DOHH2 (cell line): ENCODE measurements around the gene SLC6A9.

Experiments used
- H3F3A ChIP-seq: fragments of 200-600 bp; sonication (generic), shearing (Covaris generic); 2 replicates; pipeline ENCODE4 v1.6.0; 2016; ENCODE audit warnings: antibody characterized with exemption, mild to moderate bottlenecking; ENCODE audit not compliant: control insufficient read depth, insufficient read depth
- H3K27ac ChIP-seq: fragments of 200-600 bp; sonication (generic); 2 replicates; pipeline ENCODE4 v1.5.1; 2014; ENCODE audit warnings: low read depth, mild to moderate bottlenecking, low read length, moderate library complexity
- H3K27me3 ChIP-seq: fragments of 200-600 bp; sonication (generic); 2 replicates; pipeline ENCODE4 v1.6.1; 2014; ENCODE audit warnings: mild to moderate bottlenecking, low read length, mixed read lengths; ENCODE audit not compliant: control insufficient read depth
- H3K36me3 ChIP-seq: fragments of 200-600 bp; sonication (generic); 2 replicates; pipeline ENCODE4 v1.6.1; 2014; ENCODE audit warnings: mild to moderate bottlenecking, low read length, moderate library complexity, mixed read lengths; ENCODE audit not compliant: control insufficient read depth
- H3K4me1 ChIP-seq: fragments of 200-600 bp; sonication (generic); 2 replicates; pipeline ENCODE4 v1.6.1; 2014; ENCODE audit warnings: mild to moderate bottlenecking, low read length, mixed read lengths; ENCODE audit not compliant: control insufficient read depth
- H3K4me2 ChIP-seq: fragments of 200-600 bp; sonication (generic); 2 replicates; pipeline ENCODE4 v1.6.0; 2014; ENCODE audit warnings: mild to moderate bottlenecking, low read length, moderate library complexity
- H3K4me3 ChIP-seq: fragments of 200-600 bp; sonication (generic); 2 replicates; pipeline ENCODE4 v1.5.1; 2014; ENCODE audit warnings: mild to moderate bottlenecking, low read length, mixed read lengths
- H3K79me2 ChIP-seq: fragments of 200-600 bp; sonication (generic); 2 replicates; pipeline ENCODE4 v1.6.1; 2014; ENCODE audit warnings: mild to moderate bottlenecking, low read length, mixed read lengths; ENCODE audit not compliant: control insufficient read depth
- H3K9me2 ChIP-seq: fragments of 200-600 bp; sonication (generic); replicated peaks from 2 replicates; pipeline ENCODE4 v1.6.1; 2014; ENCODE audit warnings: mild to moderate bottlenecking, low read length, mixed read lengths; ENCODE audit not compliant: control insufficient read depth
- H3K9me3 ChIP-seq: fragments of 200-600 bp; sonication (generic); 2 replicates; pipeline ENCODE4 v1.6.1; 2014; ENCODE audit warnings: antibody characterized with exemption, low read length, mixed read lengths; ENCODE audit not compliant: control insufficient read depth, insufficient read depth
- H4K20me1 ChIP-seq: fragments of 200-600 bp; sonication (generic); 2 replicates; pipeline ENCODE4 v1.6.0; 2014; ENCODE audit warnings: low read depth, mild to moderate bottlenecking, antibody characterized with exemption, low read length, moderate library complexity; ENCODE audit not compliant: control insufficient read depth, insufficient read depth
- EZH2phosphoT487 ChIP-seq: fragments of 200-600 bp; sonication (generic); IDR thresholded peaks from 2 replicates; pipeline ENCODE4 v1.6.1; 2017; ENCODE audit warnings: borderline replicate concordance, mild to moderate bottlenecking, antibody characterized with exemption, low read length, moderate library complexity, mixed read lengths
- TF ChIP-seq, protein P1 (sequence below): fragments of 200-600 bp; sonication (generic); IDR thresholded peaks from one replicate; pipeline ENCODE4 v1.5.1; 2014; ENCODE audit warnings: antibody characterized with exemption, mild to moderate bottlenecking, low read depth, low read length; ENCODE audit not compliant: poor library complexity, severe bottlenecking

SLC6A9 gene

DNA sequence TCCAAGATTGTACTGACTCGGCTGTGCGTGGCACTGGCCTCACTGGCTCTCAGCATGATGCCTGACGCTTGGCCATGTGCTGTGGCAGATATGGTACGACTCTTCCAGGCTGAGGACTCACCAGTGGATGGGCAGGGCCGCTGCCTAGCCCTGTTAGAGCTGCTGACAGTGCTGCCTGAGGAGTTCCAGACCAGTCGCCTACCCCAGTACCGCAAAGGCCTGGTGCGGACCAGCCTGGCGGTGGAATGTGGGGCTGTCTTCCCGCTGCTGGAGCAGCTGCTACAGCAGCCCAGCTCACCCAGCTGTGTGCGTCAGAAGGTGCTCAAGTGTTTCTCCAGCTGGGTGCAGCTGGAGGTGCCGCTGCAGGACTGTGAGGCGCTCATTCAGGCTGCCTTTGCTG is 81.6 kb downstream of the SLC6A9 start:
- peaks cover 22% of the 10 kb centered on the region for H3K36me3 ChIP-seq
- H4K20me1 ChIP-seq, result no peaks in the 10 kb centered on the region
- no peaks in the 10 kb centered on the region for H3K9me3 ChIP-seq
- peaks cover 59% of the 10 kb centered on the region for H3K79me2 ChIP-seq
- no peak overlapping the region for H3K4me3 ChIP-seq
- H3K9me2 ChIP-seq, result no peaks in the 10 kb centered on the region
- no peak overlapping the region for H3K4me2 ChIP-seq
- no peak overlapping the region for H3K27ac ChIP-seq
- H3K4me1 ChIP-seq, result peaks cover 22% of the 10 kb centered on the region
- H3K27me3 ChIP-seq, result no peaks in the 10 kb centered on the region
- H3F3A ChIP-seq, result no peaks in the 10 kb centered on the region
- TF ChIP-seq, protein P1, sequence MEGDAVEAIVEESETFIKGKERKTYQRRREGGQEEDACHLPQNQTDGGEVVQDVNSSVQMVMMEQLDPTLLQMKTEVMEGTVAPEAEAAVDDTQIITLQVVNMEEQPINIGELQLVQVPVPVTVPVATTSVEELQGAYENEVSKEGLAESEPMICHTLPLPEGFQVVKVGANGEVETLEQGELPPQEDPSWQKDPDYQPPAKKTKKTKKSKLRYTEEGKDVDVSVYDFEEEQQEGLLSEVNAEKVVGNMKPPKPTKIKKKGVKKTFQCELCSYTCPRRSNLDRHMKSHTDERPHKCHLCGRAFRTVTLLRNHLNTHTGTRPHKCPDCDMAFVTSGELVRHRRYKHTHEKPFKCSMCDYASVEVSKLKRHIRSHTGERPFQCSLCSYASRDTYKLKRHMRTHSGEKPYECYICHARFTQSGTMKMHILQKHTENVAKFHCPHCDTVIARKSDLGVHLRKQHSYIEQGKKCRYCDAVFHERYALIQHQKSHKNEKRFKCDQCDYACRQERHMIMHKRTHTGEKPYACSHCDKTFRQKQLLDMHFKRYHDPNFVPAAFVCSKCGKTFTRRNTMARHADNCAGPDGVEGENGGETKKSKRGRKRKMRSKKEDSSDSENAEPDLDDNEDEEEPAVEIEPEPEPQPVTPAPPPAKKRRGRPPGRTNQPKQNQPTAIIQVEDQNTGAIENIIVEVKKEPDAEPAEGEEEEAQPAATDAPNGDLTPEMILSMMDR, result no peak
- TF ChIP-seq EZH2phosphoT487, result no peak

DNA sequence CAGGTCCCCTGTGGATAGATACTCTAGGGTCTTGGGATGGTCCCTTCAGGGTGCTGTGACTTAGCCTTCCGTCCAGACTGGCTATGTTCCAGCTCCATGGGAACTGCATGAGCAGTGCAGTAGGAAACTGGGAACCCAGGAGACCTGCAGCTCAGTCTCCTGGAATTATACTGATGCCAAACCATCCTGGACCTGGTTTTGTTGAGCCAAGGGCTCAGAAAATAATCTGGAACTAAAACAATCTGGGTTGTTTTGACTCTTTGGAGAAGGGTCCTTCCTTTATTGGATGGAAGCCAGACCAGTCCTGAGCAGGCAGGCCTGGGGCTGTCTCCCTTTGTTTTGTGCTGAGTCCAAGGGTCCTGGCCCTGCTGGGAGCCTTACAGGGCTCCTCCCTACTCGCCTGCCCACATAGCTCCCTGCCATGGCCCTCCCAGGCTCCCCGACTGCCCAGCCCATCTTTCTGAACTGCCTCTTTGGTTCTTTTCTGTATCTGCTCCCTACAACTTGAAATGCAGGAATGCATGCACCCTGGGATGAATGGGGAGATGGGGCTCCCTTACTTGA is 83.3 kb downstream of the SLC6A9 start:
- H3K79me2 ChIP-seq, result peaks cover 54% of the 10 kb centered on the region
- no peaks in the 10 kb centered on the region for H3K27me3 ChIP-seq
- H3K4me3 ChIP-seq, result peak overlapping the region; percentile 94
- no peaks in the 10 kb centered on the region for H3K9me3 ChIP-seq
- no peak for TF ChIP-seq EZH2phosphoT487
- TF ChIP-seq, protein P1, result no peak
- H3K36me3 ChIP-seq, result peaks cover 27% of the 10 kb centered on the region
- H4K20me1 ChIP-seq, result no peaks in the 10 kb centered on the region
- no peak overlapping the region for H3K27ac ChIP-seq
- H3K4me1 ChIP-seq, result peaks cover 26% of the 10 kb centered on the region
- no peaks in the 10 kb centered on the region for H3K9me2 ChIP-seq
- H3K4me2 ChIP-seq, result peak overlapping the region; percentile 93
- no peaks in the 10 kb centered on the region for H3F3A ChIP-seq

- no peaks in the 10 kb centered on the region for H4K20me1 ChIP-seq
- H3K4me1 ChIP-seq, result peaks cover 26% of the 10 kb centered on the region
- H3K36me3 ChIP-seq, result peaks cover 27% of the 10 kb centered on the region
- no peaks in the 10 kb centered on the region for H3K9me3 ChIP-seq
- peaks cover 50% of the 10 kb centered on the region for H3K79me2 ChIP-seq
- peak overlapping the region; percentile 94 for H3K4me3 ChIP-seq
- TF ChIP-seq, protein P1, result no peak
- TF ChIP-seq EZH2phosphoT487, result no peak
- H3K27ac ChIP-seq, result peak overlapping the region; percentile 64
- no peaks in the 10 kb centered on the region for H3K9me2 ChIP-seq
- no peaks in the 10 kb centered on the region for H3K27me3 ChIP-seq
- no peaks in the 10 kb centered on the region for H3F3A ChIP-seq
- H3K4me2 ChIP-seq, result peak overlapping the region; percentile 93
These were observed 84.0 kb downstream of the SLC6A9 start for GRCh38 chr1:43947061-43947873.
